DND-41 (cell line): ENCODE measurements around the gene POLD1.

Experiments used
- ATAC-seq: fragments of 200-7000 bp; cut with Tn5 transposase; 3 replicates; pipeline ENCODE4 v1.9.1; 2021; ENCODE audit warnings: low read depth; ENCODE audit not compliant: insufficient read depth
- DNase-seq: peaks from one replicate; pipeline ENCODE4 v3.0.0-alpha.2; 2020
- H2AFZ ChIP-seq: 2 replicates; pipeline ENCODE4 v1.6.0; 2012; ENCODE audit warnings: low read depth, low read length
- H3K27ac ChIP-seq: 2 replicates; pipeline ENCODE4 v1.5.1; 2012; ENCODE audit warnings: low read length, inconsistent platforms
- H3K27me3 ChIP-seq: fragments of 200-600 bp; sonication (generic); 2 replicates; pipeline ENCODE4 v1.6.0; 2012; ENCODE audit warnings: low read length, mild to moderate bottlenecking, inconsistent platforms; ENCODE audit not compliant: insufficient read depth, poor library complexity
- H3K36me3 ChIP-seq: 2 replicates; pipeline ENCODE4 v1.5.1; 2012; ENCODE audit warnings: low read length, inconsistent platforms; ENCODE audit not compliant: insufficient read depth
- H3K4me1 ChIP-seq: 2 replicates; pipeline ENCODE4 v1.5.1; 2012; ENCODE audit warnings: mild to moderate bottlenecking, low read length; ENCODE audit not compliant: insufficient read depth
- H3K4me2 ChIP-seq: 2 replicates; pipeline ENCODE4 v1.6.0; 2012; ENCODE audit warnings: mild to moderate bottlenecking, moderate library complexity, low read length, inconsistent platforms; ENCODE audit not compliant: insufficient read depth
- H3K4me3 ChIP-seq, 2 experiments: fragments of 200-600 bp in 1 of 2; shearing (Covaris generic) in 1 of 2; 2 replicates each; pipeline ENCODE4 v1.5.1; 2012 to 2016; ENCODE audit warnings: inconsistent platforms in 2 of 2, low read length in 2 of 2, mild to moderate bottlenecking in 2 of 2, low read depth in 1 of 2, moderate library complexity in 1 of 2
- H3K79me2 ChIP-seq: 2 replicates; pipeline ENCODE4 v1.6.0; 2012; ENCODE audit warnings: low read length, inconsistent platforms; ENCODE audit not compliant: insufficient read depth
- H3K9ac ChIP-seq: 2 replicates; pipeline ENCODE4 v1.6.0; 2012; ENCODE audit warnings: low read depth, mild to moderate bottlenecking, inconsistent platforms, low read length, moderate library complexity
- H3K9me3 ChIP-seq: 2 replicates; pipeline ENCODE4 v1.5.1; 2012; ENCODE audit warnings: low read length, moderate library complexity, mild to moderate bottlenecking, inconsistent platforms; ENCODE audit not compliant: insufficient read depth, severe bottlenecking
- H4K20me1 ChIP-seq: 2 replicates; pipeline ENCODE4 v1.6.0; 2012; ENCODE audit warnings: low read length; ENCODE audit not compliant: insufficient read depth
- EZH2 ChIP-seq: IDR thresholded peaks from 3 replicates; pipeline ENCODE4 v1.6.1; 2012; ENCODE audit warnings: borderline replicate concordance, low read depth, mild to moderate bottlenecking, moderate library complexity, low read length, inconsistent platforms; ENCODE audit not compliant: severe bottlenecking
- TF ChIP-seq, protein P1 (sequence below): IDR thresholded peaks from 2 replicates; pipeline ENCODE4 v1.5.1; 2012; ENCODE audit warnings: borderline replicate concordance, low read length, moderate library complexity, mild to moderate bottlenecking; ENCODE audit not compliant: poor library complexity, severe bottlenecking; ENCODE audit errors: extremely low read depth

Gene POLD1

DNA sequence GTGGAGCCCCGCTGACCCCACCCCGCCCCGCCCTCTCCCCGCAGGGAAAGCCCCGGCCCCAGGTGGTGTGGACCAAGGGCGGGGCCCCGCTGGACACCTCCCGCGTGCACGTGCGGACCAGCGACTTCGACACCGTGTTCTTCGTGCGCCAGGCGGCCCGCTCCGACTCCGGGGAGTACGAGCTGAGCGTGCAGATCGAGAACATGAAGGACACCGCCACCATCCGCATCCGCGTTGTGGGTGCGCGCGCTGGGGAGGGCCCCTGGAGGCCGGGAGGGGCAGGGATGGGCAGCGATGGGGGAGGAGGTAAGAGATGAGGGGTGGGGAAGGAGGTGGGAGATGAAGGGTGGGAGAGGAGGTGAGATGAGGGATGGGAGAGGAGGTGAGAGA, 74.9 kb downstream of the POLD1 start:
- Histone ChIP-seq H4K20me1 (no peaks in the 10 kb centered on the region), H3K27me3 (no peaks in the 10 kb centered on the region), H3K27ac (no peak overlapping the region), H3K9ac (no peak overlapping the region), H3K9me3 (no peaks in the 10 kb centered on the region), H3K4me3 (no peak overlapping the region), H3K36me3 (no peaks in the 10 kb centered on the region), H2AFZ (no peak overlapping the region), H3K4me2 (no peak overlapping the region), H3K4me1 (no peaks in the 10 kb centered on the region), H3K79me2 (no peaks in the 10 kb centered on the region)
- ATAC-seq (no peak), DNase-seq (no peak)
- TF ChIP-seq EZH2 = no peak
- TF ChIP-seq, protein P1, sequence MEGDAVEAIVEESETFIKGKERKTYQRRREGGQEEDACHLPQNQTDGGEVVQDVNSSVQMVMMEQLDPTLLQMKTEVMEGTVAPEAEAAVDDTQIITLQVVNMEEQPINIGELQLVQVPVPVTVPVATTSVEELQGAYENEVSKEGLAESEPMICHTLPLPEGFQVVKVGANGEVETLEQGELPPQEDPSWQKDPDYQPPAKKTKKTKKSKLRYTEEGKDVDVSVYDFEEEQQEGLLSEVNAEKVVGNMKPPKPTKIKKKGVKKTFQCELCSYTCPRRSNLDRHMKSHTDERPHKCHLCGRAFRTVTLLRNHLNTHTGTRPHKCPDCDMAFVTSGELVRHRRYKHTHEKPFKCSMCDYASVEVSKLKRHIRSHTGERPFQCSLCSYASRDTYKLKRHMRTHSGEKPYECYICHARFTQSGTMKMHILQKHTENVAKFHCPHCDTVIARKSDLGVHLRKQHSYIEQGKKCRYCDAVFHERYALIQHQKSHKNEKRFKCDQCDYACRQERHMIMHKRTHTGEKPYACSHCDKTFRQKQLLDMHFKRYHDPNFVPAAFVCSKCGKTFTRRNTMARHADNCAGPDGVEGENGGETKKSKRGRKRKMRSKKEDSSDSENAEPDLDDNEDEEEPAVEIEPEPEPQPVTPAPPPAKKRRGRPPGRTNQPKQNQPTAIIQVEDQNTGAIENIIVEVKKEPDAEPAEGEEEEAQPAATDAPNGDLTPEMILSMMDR = no peak

DNA sequence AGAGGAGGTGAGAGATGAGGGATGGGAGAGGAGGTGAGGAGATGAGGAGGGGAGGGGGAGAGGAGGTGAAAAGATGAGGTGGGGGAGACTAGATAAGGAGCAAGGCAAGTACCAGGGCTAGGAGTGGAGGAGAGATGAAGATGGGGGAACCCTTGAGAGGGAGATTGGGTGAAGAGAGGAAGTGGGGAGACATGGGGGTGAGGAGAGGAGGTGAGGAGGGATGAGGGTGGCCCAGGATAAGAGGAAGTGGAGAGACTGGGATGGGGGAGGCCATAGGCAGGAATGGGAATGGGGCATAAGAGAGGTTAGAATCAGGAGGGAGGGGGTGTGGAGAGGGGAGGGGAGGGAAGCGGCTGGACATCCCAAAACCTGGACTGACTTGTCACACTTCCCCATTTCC, 75.5 kb downstream of the POLD1 start:
- no peak overlapping the region for H3K4me2 ChIP-seq
- no peak for TF ChIP-seq EZH2
- TF ChIP-seq, protein P1 = no peak
- no peak overlapping the region for H2AFZ ChIP-seq
- no peak overlapping the region for H3K27ac ChIP-seq
- no peaks in the 10 kb centered on the region for H3K9me3 ChIP-seq
- no peak overlapping the region for H3K4me3 ChIP-seq
- H4K20me1 ChIP-seq = no peaks in the 10 kb centered on the region
- no peak for ATAC-seq
- no peaks in the 10 kb centered on the region for H3K79me2 ChIP-seq
- DNase-seq = no peak
- no peak overlapping the region for H3K9ac ChIP-seq
- no peaks in the 10 kb centered on the region for H3K36me3 ChIP-seq
- no peaks in the 10 kb centered on the region for H3K4me1 ChIP-seq
- H3K27me3 ChIP-seq = no peaks in the 10 kb centered on the region

DNA sequence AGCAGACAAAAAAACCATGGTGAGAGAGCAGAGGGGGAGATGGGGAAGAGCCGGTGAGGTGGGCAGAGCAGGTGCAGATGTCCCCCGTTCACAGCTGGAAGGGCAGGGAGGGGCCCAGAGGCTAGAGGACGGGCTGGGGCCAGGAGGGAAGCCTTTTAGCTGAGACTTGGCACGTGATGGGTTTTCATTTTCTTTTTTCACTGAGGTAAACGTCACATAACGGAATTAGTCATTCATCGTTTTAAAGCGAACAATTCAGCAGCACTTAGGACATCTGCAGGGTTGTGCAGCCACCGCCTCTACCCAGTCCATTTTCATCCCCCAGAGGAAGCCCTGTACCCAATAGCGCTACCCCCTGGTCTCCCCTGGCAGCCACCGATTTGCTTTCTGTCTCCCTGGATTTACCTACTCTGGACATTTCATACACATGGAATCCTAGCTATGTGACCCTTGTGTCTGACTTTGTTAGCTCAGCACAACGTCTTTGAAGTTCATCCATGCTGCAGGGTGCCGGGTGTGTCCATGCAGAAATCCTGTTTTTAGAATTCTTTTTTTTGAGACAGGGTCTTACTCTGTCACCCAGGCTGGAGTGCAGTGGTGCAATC, 76.1 kb downstream of the POLD1 start:
- Histone ChIP-seq H3K9ac (no peak overlapping the region), H3K9me3 (no peaks in the 10 kb centered on the region), H3K4me3 (no peak overlapping the region), H3K79me2 (no peaks in the 10 kb centered on the region), H4K20me1 (no peaks in the 10 kb centered on the region), H3K27ac (no peak overlapping the region), H3K27me3 (no peaks in the 10 kb centered on the region), H3K4me2 (no peak overlapping the region), H3K4me1 (no peaks in the 10 kb centered on the region), H3K36me3 (no peaks in the 10 kb centered on the region), H2AFZ (no peak overlapping the region)
- TF ChIP-seq EZH2 = no peak
- TF ChIP-seq, protein P1 = no peak
- ATAC-seq = no peak
- no peak for DNase-seq
